ENCODE measurements around the gene AMZ1. TPM values are rescaled to one million over a fixed set of nuclear protein-coding genes. Genes with fewer than 3 reads are reported as not detected.
"Not testable (repeated sequence)": the region's sequence is repeated elsewhere in the genome, so short reads cannot be mapped to it uniquely, and the experiment has no call there.

Gene AMZ1
- total RNA-seq, 1 experiment from 2014 or later = 1.2 TPM

DNA sequence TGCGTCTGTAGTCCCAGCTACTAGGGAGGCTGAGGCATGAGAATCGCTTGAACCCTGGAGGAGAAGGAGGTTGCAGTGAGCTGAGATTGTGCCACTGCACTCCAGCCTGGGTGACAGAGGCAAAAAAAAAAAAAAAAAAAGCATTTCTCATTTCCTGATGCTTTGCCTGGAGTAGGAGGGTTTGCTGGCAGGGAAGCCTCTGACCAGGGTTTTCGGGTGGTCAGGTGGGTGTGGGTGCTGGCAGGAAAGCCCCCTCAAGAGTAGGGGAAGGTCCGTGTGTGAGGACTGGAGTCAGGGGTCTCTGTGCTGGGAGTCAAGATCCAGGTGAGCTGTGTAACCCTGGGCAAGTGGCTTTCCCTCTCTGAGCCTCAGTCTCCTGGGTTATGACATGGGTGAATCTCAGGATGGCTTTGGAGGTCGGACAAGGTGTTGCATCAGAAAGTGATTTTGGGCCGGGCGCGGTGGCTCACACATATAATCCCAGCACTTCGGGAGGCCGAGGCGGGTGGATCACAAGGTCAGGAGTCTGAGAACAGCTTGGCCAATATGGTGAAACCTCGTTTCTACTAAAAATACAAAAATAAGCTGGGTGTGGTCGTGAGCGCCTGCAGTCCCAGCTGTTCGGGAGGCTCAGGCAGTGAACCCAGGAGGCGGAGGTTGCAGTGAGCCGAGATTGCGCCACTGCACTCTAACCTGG is 3.2 kb downstream of the AMZ1 start:
- DNase-seq (ENCODE audit: low read depth) = no peak

DNA sequence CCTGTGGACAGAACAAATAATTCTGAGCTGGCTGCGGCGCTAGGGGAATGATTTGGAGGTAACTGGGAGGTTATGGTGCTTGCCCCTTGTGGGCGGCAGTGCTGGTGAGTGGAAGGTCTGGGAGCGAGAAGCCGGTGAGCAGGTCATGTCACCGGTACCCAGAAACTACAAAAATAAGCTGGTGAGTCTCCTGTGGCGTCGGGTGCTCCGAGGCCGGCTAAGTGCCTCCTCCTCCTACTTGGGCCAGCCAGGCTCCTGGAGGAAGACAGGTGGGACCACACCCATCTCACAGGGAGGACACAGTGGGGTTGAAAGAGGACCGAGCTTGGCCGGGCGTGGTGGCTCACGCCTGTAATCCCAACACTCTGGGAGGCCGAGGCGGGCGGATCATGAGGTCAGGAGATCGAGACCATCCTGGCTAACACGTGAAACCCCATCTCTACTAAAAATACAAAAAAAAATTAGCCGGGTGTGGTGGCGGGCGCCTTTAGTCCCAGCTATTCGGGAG is 4.0 kb downstream of the AMZ1 start:
- DNase-seq (ENCODE audit: low read depth) = not testable (repeated sequence)

DNA sequence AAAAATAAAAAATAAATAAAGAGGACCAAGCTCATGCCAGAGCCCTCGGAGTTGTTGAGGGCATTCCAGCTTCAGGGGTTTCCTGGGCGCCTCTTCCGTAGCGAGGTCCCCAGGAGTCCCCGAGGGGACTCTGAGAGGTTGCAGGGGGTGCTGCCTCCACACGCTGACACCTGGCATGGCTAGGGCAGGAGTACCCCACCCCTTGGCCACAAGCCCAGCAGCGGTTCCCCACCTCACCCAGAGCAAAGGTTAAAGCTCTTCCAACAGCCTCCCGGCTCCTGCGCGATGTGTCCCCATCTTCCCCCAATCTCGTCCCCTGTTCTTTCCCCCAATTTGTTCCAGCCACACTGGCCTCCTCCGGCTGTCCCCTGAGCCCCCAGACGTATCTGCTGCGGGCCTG is 4.5 kb downstream of the AMZ1 start:
- no peak for DNase-seq (ENCODE audit: low read depth)

DNA sequence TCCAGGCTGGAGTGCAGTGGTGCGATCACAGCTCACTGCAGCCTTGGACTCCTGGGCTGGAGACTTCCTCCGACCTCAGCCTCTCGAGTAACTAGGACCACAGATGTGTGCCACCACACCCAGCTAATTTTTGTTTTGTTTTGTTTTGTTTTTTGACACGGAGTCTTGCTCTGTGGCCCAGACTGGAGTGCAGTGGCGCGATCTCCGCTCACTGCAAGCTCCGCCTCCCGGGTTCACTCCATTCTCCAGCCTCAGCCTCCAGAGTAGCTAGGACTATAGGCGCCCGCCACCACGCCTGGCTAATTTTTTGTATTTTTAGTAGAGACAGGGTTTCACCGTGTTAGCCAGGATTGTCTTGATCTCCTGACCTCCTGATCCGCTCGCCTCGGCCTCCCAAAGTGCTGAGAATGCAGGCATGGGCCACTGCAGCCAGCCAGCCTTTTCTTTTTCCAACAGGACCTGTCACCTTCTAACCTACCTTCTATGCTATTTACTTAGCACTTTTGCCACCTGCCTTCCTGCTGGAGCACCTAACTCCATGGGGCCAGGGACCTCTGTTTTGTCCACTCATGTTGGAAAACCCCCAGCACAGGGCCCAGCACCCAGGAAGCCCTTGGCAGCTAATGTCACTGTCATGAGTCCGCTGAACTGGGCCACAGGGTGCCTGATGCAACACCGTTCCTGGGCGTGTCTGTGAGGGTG is 5.6 kb downstream of the AMZ1 start:
- DNase-seq (ENCODE audit: low read depth) = not testable (repeated sequence)

DNA sequence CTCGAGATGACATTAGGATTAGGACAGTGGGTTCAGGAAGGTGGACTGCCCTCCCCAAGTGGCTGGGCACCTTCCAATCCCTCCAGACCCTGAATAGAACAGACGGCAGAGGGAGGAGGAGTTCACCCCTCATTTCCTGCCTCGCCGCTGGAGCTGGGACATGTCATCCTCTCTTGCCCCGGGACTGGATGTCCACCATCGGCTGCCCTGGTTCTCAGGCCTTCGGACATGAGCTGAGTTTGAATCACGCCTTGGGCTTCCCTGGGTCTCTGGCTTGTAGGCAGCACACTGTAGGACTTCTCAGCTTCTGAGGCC is 6.1 kb downstream of the AMZ1 start:
- not testable (repeated sequence) for DNase-seq (ENCODE audit: low read depth)

DNA sequence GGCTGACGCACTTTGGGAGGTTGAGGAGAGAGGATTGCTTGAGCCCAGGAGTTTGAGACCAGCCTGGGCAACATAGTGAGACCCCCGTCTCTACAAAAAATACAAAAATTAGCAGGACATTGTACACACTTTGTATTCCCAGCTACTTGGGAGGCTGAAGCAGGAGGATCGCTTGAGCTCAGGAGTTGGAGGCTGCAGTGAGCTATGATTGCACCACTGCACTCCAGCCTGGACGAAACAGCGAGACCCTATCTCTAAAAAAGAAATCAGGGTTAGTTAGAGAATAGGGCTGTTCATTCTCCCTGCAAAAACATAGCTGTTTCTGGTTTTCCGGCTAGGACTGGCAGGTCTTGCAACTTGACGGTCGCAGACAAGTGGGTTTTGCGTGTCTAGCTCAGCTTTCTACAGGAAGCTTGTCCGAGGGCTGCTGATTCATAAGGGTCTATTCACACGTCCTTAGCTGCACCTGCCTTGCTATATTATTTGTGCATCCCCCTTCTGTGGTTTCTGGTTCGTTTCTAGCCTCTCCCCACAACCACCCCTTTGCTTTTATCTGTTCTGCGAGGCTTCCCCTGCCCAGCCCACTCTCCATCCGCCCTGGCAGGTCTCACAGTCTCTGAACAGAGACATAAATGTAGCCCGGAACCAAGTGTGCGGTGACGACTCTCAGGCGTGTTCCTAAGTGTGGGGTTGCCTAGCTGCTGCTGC is 10.7 kb downstream of the AMZ1 start:
- DNase-seq (ENCODE audit: low read depth) = no peak

DNA sequence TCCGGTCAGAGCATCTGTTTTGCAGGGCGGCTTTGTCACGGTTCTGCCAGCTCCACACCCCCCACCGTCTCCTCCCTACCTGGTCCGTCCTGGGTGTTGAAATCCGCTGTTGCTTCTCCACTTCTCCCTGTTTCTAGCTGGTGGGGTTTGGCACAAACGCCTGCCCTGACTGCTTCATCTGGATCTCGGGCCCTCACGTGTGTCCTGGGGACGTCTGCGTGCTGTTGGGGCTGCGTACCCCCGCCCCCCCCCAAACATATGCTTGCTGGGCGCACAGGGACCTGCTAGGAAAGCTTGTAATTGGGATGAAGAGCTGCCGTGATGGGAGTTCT is 11.3 kb downstream of the AMZ1 start:
- no peak for DNase-seq (ENCODE audit: low read depth)

DNA sequence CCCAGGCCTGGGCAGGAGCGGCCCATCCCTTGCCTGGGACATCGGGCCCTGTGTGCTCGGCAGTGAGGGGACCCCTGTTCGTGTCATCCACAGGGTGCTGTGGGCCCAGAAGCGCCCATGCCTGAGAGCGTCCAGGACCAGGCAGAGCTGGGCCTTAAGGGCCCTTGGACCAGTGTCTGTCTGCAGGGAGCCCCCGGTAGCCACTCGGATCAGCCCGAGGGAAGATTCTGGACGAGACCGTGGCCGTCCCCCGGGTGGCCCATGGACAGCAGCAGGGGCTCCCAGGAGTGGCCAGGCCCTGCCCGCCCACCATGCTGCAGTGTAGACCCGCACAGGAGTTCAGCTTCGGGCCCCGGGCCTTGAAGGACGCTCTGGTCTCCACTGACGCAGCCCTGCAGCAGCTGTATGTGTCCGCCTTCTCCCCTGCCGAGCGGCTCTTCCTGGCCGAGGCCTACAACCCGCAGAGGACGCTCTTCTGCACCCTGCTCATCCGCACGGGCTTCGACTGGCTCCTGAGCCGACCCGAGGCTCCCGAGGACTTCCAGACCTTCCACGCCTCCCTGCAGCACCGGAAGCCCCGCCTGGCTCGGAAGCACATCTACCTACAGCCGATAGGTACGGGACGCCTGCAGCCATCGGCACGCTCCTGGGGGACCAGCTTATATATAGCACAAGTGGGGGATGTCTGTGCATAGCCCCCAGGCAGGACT is 12.3 kb downstream of the AMZ1 start:
- no peak for DNase-seq (ENCODE audit: low read depth)

DNA sequence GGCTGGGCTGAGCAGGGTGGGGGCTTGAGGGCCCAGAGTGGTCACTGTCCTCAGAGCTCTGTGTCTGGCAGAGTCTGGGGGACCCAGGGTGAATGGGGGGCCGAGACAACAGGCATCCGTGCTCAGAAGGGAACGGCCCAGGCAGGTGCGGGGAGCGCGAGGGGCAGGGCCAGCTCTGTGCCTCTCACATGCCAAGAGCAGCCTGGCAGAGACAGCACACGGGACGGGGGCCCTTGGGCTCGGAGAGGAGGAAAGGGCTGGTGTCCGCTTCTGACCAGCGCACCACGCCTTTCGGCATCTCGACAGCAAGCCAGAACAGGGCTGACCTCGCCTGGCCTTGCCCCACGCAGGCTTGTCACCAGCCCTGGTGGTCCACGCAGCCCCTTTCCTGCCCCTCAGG is 13.4 kb downstream of the AMZ1 start:
- DNase-seq (ENCODE audit: low read depth) = no peak

DNA sequence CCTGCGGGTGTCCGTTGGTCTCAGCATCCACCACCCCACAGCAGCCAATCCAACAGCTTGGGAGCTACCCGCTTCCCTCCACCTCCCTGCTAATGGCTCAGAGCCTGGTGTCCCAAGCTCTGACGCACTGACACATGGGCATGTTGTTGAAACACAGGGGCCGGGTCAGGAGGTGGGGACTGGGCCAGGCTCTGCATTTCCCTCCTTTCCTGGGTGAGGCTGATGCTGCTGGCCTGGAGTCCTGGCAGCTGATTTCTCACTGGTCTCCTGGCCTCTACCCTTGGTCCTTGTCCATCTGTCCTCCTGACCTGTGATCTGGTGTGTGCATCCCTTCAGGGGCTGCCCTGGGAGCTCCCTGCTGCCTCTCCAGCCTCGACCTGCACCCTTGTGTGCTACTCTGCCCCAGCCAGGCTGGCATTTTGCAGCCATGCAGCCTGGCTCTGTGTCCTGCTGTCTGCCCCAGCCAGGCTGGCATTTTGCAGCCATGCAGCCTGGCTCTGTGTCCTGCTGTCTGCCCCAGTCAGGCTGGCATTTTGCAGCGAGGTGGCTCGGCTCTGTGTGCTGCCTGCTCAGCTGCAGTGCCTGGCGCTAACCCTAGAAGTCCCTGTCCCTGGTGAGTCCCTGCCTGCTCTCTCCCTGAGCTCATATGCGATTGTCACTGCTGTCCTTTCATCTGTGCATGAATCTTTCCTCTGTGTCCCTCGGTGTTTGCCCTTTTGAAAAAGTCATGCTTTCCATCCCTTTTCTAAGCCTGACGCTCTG is 14.0 kb downstream of the AMZ1 start:
- peak; percentile 28 for DNase-seq (ENCODE audit: low read depth)

DNA sequence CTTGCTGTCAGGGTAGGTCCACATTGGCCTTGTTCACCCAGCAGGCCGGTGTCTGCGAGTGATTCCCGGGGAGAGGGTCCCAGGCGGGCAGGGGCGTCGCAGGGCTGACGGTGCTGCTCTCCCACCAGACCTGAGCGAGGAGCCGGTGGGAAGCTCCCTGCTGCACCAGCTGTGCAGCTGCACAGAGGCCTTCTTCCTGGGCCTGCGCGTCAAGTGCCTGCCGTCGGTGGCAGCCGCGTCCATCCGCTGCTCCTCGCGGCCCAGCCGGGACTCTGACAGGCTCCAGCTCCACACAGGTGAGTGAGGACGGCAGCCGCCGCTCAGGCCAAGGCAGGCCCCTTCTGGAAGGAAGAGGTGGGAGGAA is 14.6 kb downstream of the AMZ1 start:
- no peak for DNase-seq (ENCODE audit: low read depth)

DNA sequence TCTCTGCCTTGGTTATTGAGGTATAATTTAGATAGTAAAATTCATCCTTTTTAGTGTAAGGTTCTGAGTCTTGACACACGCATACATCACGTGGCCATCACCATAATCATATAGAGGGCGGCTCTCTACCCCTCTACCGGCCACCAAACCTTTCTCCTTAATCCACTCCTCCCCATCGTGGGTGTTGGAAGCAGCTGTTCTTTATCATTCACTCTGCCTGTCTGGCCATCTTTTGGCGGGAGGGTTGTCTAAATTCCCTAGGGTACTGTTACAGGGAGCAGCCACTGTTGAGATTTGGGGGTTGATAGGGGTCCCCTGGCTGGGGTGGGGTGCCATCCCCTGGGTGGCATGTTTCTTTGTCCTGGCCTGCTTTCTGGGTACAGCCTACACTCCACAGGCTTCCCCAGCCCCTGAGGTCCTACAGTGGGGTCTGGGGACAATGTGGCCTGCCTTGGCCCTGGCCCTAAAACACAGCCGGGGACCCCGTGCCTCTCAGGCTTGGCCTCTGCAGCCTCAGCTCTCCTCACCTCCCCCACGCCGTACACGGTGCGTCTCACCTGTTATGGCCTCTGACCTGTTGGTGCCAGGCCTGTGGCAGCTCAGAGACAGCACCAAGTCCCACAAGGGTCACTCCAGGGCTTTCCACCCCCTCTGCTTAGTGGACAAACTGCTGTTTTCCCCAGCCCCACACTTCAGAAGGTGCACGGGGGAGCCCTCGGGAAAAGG is 17.5 kb downstream of the AMZ1 start:
- DNase-seq (ENCODE audit: low read depth) = no peak

DNA sequence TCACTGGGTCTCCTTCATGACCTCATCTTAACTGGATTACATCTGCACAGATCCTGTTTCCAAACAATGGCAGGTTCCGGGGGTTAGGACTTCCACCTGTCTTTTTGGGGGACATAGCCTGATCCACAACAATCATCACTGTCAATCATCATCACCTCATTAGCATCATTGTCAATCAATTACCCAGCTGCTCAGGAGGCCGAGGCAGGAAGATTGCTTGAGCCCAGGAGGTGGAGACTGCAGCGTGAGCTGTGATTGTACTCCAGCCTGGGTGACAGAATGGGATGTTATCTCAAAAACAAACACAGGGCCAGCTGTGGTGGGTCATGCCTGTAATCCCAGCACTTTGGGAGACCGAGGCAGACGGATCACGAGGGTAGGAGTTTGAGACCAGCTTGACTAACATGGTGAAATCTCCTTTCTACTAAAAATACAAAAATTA is 18.7 kb downstream of the AMZ1 start:
- no peak for DNase-seq (ENCODE audit: low read depth)

DNA sequence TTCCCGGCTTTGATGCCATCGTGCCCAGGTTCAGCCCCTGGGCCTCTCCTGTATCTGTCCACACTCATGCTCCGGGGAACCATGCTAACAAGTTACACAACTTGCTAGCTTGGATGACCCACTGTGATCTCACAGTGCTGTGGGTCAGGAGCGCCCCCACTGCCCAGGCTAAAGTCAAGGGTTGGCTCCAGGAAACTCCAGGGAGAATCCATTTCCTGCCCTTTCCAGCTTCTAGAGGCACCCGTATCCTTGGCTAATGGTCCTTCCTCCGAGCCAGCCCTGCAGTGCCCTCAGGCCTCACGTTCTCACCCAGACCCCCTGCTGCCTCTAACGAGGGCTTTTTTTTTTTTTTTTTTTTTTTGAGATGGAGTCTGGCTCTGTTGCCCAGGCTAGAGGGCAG is 19.5 kb downstream of the AMZ1 start:
- no peak for DNase-seq (ENCODE audit: low read depth)

DNA sequence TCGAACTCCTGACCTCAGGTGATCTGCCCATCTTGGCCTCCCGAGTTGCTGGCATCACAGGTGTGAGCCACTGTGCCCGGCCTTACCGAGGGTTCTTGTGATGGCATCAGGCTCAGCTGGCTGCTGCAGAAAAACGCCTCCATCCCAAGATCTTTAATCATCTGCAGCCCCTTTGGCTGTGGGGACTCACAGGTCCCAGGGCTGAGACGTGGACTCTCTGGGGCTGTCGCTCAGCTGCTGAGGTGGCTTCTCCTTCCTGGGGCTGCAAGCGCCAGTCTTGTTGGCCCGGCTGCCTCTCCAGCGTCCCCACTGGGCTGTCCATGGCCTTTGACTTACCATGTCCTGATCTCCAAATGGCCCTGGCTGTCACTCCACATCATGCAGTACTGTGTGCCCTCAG is 20.0 kb downstream of the AMZ1 start:
- DNase-seq (ENCODE audit: low read depth) = no peak

DNA sequence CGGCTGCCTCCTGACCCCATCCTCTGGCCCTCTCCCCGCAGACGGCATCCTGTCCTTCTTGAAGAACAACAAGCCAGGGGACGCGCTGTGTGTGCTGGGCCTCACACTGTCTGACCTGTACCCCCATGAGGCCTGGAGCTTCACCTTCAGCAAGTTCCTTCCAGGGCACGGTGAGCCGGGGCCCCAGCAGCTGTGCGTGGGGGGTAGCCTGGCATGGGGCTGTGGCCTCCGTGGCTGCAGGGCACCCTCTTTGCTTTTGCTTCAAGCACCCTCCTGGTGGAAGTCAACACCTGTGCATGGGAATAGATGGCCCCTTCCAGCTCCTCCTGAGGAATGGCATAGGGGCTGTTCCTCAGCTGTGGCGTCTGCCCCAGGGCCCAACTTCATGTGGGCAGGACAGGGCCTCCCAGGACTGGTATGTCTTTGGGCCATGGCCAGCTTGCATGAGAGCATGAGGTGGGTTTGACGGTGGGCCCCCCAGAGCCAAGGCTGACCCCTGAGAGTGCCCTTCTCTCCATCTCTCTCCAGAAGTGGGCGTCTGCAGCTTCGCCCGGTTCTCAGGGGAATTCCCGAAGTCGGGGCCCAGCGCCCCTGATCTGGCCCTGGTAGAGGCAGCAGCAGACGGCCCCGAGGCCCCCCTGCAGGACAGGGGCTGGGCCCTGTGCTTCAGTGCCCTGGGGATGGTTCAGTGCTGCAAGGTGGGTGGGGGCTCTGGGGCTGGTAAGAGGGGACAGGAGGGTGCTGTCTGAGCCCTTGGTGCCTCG is 20.7 kb downstream of the AMZ1 start:
- DNase-seq (ENCODE audit: low read depth) = no peak

DNA sequence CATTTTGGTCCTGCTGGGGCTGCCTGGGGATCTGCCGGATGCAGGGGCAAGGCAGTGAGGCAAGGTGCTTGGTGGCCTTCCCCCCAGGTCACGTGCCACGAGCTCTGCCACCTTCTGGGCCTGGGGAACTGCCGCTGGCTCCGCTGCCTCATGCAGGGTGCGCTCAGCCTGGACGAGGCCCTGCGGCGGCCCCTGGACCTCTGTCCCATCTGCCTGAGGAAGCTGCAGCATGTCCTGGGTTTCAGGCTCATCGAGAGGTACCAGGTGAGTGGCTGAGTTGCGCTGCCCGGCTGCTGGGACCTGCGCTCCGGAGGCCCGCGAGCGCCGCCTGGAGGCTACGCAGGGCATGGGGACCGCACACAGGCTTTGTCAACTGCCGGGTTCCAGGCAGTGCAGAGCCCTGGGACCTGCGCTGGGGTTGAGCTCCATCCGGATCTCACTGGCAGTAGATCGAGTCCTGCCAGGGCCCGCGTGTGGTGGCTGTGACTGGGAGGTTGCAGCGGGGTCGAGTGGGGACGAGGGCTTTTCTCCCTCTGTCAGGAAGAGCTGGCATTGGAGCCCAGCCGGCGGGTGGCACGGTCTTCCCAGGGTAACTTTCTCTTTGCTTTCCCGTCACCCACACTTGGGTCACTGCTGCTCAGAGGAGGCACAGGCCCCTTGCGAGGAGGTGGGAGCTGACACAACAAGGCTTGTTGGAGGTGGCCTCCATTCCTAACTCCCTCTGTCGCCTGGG is 21.7 kb downstream of the AMZ1 start:
- peak; percentile 27 for DNase-seq (ENCODE audit: low read depth)

DNA sequence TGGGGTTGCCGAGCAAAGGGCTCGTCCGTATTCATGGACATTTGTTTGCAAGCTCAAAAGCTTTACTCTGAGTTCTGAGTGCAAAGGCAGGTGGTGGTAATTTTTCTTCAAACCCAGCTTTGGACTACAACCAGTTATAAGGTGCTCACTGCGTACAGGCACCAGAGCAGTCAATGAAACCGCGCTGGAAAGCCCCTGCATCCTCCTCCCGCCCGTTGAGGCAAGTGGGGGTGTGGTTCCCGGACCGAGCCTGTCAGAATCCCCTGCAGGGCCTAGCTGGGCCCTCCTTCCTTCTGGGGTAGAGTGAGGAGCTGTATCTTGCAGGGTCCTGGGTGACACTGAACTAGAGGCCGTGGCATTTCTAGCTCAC is 22.3 kb downstream of the AMZ1 start:
- DNase-seq (ENCODE audit: low read depth) = no peak

DNA sequence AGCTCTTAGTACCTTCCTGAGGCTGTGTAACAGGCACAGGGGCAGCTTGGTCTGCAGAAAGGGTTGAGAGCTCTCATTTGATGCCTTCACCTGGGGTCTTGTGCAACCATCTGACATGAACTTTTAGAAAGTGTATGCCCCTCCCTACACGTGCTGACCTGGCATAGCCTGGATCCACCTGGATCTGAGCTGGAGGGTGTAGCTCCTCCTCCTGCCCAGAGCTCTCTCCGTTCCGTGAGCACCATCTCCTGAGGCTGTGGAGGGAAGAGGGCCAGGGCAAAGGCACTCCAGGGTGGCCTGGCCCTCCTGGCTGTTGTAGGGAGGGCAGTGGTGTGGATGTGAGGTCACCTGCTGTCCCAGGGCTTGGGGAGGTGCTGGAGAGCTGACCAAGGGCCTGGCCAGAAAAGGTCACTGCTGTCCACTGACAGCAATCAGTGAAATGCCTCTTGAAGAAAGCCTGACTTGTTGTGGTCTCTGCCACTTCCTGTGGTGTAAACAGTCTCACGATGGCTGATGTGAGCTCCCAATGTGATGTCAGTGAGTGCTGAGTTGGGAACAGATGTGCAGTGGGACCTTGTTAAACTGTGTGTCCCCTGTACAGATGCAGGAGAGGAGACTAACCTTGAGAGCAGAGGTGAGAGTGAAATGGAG is 23.0 kb downstream of the AMZ1 start:
- DNase-seq (ENCODE audit: low read depth) = peak; percentile 43

Measured in M059J (cell line).